Activated effector memory CD4-positive, alpha-beta T cell treated with Interleukin-2 at 50 U/mL for 16 hours (primary cell): ENCODE data around the gene THBS3.
A peak's percentile ranks its signal among the peaks of the same experiment; 100 is the strongest.
"Not testable (repeated sequence)": the region's sequence is repeated elsewhere in the genome, so short reads cannot be mapped to it uniquely, and the experiment has no call there.

Experiments used
- DNase-seq: peaks from one replicate; pipeline ENCODE4 v3.0.0-alpha.2; 2020

The THBS3 gene

DNA sequence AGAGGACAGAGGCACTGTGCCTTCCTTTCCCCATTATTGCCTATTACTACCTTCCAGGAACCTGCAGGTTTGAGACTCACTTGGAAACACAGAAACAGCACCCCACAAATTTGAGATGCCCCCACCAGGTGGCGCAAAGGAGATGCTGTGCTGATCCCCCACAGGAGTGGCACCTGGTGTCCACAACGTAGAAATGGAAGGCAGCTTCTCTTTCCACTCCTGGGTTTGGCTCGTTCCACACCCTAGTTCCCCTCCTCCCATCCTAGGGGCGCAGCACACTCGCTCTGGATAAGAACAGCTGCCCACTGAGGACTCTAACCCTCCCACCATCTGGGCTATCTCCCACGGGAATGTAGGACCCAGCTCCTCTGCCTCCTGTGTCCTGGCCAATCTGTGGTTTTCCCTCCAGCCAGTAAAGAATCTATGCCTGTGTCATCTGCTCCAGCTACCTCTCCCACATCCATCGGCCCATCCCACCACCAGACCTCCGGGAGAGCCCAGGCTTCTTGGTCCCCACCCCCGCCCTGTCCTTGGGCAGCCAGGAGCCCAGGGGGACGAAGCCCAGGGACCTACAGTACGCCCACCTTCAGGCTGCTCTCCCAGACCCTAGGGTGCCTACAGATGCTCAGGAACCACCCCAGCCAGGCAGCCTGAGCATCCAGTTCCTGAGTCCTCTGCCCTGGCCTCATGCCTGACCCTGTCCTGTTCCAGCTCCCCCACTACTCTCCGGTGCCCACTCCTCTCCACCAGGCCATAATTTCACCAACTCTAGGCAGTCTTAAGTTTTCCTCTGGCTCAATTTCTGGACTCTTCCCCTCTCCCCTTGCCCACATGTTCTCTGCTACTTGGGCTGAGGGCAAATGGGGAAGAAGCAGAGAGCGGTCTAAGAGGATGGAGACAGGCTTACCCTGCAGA, 549 bp downstream of the THBS3 start:
- peak; percentile 83 for DNase-seq

DNA sequence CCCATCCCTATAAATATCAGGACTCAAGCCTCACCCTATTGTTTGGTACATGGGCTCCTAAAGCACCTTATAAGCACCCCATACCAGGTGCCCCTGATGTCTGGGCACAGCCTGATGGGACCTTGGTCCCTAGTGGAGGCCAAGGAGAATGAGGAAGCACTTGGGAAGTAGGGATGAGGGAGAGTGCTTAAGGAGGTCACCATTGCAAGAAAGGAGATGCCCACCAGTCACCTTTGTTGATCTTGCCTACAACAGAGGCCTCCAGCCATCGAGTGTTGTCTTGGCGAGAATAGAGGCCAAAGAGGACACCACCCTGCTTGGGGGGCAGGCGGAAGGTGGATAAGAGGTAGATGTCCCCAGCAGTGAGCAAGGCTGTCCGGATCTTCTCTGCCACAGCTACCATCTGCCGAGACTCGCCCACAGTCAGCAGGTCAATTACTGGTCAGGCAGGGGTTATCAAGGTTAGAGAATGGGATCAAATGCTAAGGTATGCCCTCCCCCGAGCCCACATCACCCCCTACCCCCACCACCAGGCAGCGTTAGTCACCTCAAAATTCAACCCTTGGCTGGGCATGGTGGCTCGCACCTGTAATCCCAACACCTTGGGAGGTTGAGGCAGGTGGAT, 1.6 kb downstream of the THBS3 start:
- DNase-seq, result no peak

DNA sequence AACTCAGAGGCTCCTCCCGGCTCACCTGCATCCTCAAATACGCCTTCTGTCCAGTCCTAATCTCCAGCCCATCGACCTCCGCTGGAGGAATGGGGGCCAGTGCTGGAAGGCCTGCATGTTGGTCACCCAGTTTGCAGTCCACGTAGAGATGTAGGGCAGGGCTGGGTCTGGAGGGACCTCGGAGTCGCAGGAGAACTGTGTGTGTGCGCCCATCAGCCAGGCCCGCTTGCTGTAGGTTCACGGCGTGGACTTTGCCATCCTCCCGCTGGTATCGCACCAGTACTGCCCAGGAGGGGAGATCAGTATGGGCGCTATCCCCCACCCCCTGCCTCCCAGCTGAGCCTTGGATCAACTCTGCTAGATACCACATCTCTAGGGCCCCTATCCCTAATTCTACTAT, 2.7 kb downstream of the THBS3 start:
- no peak for DNase-seq

GRCh38 chr1:155202731-155203515, 4.8 kb downstream of the THBS3 start:
- no peak for DNase-seq

- DNase-seq, result no peak
Observed at GRCh38 chr1:155202198-155202597, 5.5 kb downstream of the THBS3 start.

DNA sequence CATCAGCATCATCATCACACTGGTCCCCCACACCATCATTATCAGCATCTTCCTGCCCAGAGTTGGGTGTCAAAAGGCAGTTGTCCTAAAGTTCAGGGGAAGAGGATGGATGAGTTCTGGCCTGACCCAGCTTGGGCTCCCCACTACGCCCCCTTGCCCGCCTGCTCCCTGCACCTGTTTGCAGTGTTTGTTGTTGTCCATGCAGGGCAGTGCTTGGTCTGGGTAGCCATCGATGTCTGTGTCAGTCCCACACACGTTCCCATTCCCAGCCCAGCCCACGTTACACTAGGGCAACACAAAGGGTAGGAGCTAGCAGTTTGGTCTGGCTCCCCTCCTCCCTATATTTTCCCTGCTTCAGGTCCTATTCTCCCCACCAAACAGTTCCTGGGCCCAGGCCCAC, 6.8 kb downstream of the THBS3 start:
- no peak for DNase-seq

- no peak for DNase-seq
Observed at GRCh38 chr1:155199792-155200191, 7.9 kb downstream of the THBS3 start.

DNA sequence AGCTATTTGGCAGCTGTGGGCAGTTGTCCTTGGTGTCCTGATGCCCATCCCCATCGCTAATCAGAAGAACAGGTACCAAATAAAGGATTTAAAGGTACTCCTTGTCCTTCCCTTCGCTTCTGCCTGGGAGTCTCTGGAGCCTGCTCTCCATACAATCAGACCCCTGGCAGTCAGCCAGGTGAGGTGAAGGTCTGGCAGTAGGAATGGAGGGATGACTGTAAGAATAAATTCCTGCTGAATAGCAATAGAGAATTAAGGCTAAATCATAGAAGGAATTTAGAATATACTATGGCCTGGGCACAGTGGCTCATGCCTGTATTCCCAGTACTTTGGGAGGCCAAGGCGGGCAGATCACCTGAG, 9.2 kb downstream of the THBS3 start:
- no peak for DNase-seq

- DNase-seq, result no peak
Observed at GRCh38 chr1:155197901-155198546, 9.7 kb downstream of the THBS3 start.

DNA sequence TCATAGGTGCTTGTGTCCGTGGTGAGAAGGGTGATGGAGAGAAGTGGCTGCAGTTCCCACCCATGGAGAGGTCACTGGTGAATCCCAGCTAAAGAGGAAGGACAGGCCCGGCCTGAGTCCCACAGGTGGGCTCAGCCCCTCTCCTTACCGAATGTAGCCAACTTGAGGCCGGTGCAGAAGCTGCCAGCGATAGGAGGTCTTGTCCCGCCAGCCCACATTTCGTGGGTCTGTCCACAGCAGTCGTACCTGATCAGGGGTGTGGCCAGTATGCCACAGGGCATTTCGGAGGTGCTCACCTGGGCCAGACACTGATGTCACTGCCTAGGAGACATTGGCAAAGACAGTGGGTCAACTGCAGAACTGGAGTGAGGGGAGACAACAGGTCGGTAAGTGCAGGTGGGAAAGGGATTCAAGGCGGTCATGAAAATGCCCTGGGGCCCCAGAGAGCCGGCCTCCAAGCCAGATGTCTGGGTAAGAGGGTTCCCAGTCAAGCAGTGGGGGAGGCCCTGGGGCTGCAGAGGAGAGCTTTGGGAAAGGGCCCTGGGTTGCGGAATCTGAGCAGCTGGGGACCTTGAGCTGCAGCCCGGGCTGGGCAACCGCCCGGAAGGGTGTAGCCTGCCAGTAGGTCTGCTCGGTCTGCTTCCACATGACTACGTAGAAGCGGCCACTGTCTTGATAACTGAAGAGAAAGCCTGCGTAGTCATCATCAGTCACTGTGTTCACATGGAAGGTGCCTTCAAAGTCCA, 10.6 kb downstream of the THBS3 start:
- DNase-seq, result no peak

GRCh38 chr1:155196103-155196892, 11.4 kb downstream of the THBS3 start:
- no peak for DNase-seq

DNA sequence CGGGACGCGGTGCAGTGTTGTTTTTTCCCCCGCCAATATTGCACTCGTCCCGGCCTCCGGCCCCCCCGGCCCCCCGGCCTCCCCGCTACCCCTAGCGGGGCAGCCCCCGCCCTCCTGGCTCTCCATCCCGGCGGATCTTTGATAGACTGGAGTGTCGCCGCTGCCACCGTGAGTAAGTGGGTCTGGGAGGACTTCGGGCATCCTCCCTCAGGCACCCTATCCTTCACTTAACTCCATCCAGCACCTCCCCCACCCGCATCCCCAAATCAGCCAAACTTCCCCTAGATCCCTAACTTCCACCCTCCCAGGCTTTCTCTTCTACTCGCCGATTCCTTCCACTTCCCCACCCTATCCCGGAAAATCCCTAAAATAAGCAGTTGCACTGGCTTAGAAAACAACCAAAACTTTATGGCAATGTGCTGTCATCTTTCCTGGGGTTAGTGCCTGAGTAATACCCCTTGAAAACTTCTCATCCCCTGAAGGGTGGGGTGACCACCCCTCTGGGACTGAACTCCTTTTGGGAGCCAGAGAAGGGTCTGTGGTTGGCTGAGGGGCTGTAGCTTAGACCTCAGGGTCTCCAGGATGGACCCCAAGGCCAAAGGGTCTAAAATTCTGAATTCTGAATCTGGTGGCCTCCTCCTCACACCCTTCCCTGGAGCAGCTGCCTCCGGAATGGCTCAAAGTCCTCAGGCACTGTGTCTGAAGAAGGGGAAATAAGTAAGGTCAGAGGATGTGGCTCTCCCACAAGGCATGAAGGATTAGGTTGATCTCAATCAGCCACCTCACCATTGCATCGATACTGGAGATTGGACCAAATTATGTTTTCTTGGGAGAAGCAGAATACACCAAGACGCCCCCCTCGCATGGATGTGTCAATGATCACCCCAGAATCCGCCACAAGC, 12.2 kb downstream of the THBS3 start:
- no peak for DNase-seq

DNA sequence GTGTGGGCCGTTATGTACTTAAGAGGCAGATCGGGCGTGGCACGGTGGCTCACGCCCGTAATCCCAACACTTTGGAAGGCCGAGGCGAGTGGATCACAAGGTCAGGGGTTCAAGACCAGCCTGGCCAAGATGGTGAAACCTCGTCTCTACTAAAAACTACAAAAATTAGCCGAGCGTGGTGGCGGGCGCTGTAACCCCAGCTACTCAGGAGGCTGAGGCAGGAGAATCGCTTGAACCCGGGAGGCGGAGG, 13.8 kb downstream of the THBS3 start:
- DNase-seq, result not testable (repeated sequence)

- peak; percentile 54 for DNase-seq
Observed at GRCh38 chr1:155193275-155193990, 14.3 kb downstream of the THBS3 start.

DNA sequence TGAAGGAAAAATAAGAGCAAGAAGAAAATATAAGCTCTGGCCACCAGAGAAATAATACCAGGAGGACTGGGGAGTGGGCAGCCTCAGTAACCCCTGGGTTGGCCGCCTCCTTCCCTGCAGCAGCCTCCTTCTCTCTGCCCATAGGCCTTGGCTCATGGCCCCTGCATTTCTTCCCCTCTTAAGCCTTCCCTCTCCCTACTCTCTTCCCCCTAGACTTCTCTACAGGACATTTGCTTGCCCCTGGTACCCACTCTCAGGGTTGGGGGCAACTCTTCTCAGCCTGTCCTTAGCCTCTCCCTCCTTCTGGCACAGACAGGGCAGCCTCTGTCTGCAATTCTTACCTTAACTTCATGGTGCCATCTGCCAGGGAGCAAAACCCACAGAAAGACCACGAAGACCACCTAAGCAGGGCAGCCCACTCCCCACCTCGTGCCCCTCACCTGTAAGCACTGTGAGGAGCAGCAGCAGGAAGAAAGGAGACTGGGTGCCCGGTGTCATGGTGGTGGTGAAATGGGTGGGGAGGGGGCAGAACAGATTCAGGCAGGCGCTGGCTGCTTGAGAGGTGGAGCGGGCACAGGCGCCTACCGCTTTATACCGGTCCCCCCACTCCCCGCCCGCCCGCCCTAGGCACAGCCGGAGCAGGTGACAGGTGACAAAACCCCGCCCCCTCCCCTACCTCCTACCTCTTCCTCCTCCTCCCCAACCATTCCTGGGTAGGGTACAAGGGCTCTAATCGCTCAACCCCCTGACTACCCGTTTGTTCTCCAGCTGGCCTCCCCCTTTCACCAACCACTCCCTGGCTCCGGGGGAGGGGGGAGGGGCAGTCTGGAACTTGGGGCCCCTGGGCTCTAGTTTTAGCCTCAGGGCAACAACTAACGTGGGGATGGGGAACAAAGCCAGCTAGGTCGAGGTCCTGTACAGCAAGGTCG, 15.1 kb downstream of the THBS3 start:
- peak; percentile 29 for DNase-seq

GRCh38 chr1:155191904-155192303, 15.8 kb downstream of the THBS3 start:
- no peak for DNase-seq

GRCh38 chr1:155189926-155190325, 17.8 kb downstream of the THBS3 start:
- not testable (repeated sequence) for DNase-seq

GRCh38 chr1:155188268-155188667, 19.4 kb downstream of the THBS3 start:
- DNase-seq, result no peak

DNA sequence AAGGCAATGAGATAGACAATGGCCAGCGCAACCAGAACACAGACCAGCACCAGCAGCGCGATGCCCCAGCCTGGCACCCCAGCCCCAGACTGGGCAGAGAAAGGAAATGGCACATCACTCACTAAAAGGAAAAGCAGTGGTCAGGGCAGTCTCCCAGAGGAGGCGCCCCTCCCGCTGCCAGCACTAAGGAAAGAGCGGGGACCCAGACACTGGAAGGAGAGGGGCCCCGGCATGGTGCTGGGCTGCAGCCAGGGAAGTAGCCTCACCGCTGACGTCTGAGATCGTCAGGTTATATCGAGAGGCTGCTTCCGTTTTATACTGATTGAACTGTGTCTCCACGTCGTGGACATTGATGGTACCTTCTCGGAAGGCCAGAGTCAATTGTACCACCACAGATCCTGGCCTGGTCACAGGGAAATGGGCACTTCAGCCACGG, 20.2 kb downstream of the THBS3 start:
- DNase-seq, result no peak
